Glutamatergic neuron (in vitro differentiated cells): Measurements from ENCODE around the gene COL8A1. TPM values are rescaled to one million over a fixed set of nuclear protein-coding genes. Genes with fewer than 3 reads are reported as not detected.

Experiments
- DNase-seq: peaks from one replicate; pipeline ENCODE4 v3.0.0; 2022
- H3K27ac Mint-ChIP-seq: one replicate; pipeline ENCODE4 v1.8.0; 2020; ENCODE audit warnings: mild to moderate bottlenecking, mixed read lengths, inconsistent platforms; ENCODE audit not compliant: unreplicated experiment
- H3K27me3 Mint-ChIP-seq: one replicate; pipeline ENCODE4 v1.8.0; 2020; ENCODE audit warnings: mild to moderate bottlenecking, moderate library complexity, mixed read lengths, inconsistent platforms; ENCODE audit not compliant: unreplicated experiment
- H3K36me3 Mint-ChIP-seq: one replicate; pipeline ENCODE4 v1.8.0; 2020; ENCODE audit warnings: mild to moderate bottlenecking, mixed read lengths, inconsistent platforms; ENCODE audit not compliant: unreplicated experiment
- H3K4me1 Mint-ChIP-seq: one replicate; pipeline ENCODE4 v1.8.0; 2020; ENCODE audit warnings: mild to moderate bottlenecking, low read depth, mixed read lengths, inconsistent platforms; ENCODE audit not compliant: unreplicated experiment
- H3K4me3 Mint-ChIP-seq: one replicate; pipeline ENCODE4 v1.8.0; 2020; ENCODE audit warnings: mild to moderate bottlenecking, mixed read lengths, inconsistent platforms; ENCODE audit not compliant: unreplicated experiment
- H3K9me3 Mint-ChIP-seq: one replicate; pipeline ENCODE4 v1.8.0; 2020; ENCODE audit warnings: mild to moderate bottlenecking, moderate library complexity, mixed read lengths, inconsistent platforms; ENCODE audit not compliant: unreplicated experiment
- total RNA-seq: library from RNA; stranded (reverse); fragmentation: NEBNext Ultra II Directional; extraction: Animal tissue kit (Norgen Biotek cat#: 25700); gene quantifications from one replicate; pipeline ENCODE4 v1.2.1, GENCODE V29; 2021; ENCODE audit not compliant: unreplicated experiment
- TF ChIP-seq, protein P1 (sequence below): fragments of 200-600 bp; sonication (generic); IDR thresholded peaks from one replicate; pipeline ENCODE4 v1.5.0; 2021; ENCODE audit not compliant: partially characterized antibody, unreplicated experiment

Gene COL8A1
- total RNA-seq, 1 donor from 2014 or later, result 0.25 TPM

DNA sequence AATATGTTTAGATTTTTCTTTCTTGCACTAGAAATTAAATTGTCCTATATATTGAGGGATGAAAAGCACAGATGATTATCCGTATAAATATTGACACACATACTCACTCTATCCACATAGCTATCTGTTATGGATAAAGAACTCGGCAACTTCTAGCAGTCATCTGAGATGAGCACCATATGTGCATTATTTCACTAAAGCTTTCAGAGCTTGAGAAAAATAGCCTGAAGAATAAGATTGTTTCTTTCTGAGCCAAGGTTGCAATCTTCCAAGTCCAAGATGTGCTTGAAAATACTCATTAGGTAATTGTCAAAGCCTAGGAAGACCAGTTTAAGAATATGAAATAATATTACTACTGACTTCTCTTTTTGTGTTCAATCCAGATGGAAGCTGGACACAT lies 40.5 kb downstream of the COL8A1 start:
- no peak overlapping the region for H3K27ac Mint-ChIP-seq
- H3K4me1 Mint-ChIP-seq, result no peaks in the 10 kb centered on the region
- no peaks in the 10 kb centered on the region for H3K27me3 Mint-ChIP-seq
- no peak overlapping the region for H3K4me3 Mint-ChIP-seq
- H3K36me3 Mint-ChIP-seq, result no peaks in the 10 kb centered on the region
- H3K9me3 Mint-ChIP-seq, result peaks cover 1% of the 10 kb centered on the region
- no peak for DNase-seq
- TF ChIP-seq, protein P1, sequence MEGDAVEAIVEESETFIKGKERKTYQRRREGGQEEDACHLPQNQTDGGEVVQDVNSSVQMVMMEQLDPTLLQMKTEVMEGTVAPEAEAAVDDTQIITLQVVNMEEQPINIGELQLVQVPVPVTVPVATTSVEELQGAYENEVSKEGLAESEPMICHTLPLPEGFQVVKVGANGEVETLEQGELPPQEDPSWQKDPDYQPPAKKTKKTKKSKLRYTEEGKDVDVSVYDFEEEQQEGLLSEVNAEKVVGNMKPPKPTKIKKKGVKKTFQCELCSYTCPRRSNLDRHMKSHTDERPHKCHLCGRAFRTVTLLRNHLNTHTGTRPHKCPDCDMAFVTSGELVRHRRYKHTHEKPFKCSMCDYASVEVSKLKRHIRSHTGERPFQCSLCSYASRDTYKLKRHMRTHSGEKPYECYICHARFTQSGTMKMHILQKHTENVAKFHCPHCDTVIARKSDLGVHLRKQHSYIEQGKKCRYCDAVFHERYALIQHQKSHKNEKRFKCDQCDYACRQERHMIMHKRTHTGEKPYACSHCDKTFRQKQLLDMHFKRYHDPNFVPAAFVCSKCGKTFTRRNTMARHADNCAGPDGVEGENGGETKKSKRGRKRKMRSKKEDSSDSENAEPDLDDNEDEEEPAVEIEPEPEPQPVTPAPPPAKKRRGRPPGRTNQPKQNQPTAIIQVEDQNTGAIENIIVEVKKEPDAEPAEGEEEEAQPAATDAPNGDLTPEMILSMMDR, result no peak

DNA sequence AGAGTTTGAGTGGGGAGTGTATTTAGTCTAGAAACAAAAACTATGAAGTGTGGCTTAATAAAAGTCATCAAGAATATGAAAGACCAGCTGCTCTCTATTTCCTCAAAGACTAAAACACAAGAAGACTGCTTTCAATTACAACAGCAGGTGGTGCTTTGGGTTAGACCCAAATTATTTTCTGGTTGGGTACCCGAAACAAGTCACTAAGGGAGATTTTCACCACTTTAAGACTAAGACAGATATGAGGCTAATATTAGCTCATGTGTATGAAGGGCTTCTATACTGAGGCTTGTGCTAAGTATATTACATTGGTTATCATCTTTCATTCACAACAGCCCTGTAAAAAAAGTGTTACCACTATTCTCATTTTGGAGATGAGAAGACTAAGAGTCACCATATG lies 43.1 kb downstream of the COL8A1 start:
- Mint-ChIP-seq H3K4me3 (no peak overlapping the region), H3K27ac (no peak overlapping the region), H3K4me1 (no peaks in the 10 kb centered on the region), H3K27me3 (no peaks in the 10 kb centered on the region), H3K36me3 (no peaks in the 10 kb centered on the region), H3K9me3 (peaks cover 1% of the 10 kb centered on the region)
- no peak for DNase-seq
- TF ChIP-seq, protein P1, result no peak

DNA sequence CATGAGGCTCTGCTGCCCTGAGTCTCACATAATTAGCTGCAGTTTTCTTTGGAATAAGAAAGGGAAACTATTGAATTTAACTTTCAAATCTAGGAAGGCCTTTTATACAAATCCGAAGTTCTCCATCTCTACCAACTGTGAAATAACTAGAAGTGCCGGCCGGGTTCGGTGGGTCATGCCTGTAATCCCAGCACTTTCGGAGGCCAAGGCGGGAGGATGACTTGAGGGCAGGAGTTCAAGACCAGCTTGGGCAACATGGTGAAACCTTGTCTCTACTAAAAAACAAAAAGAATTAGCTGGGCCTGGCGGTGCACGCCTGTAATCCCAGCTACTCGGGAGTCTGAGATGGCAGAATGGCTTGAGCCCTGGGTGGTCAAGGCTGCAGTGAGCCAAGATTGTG lies 43.6 kb downstream of the COL8A1 start:
- no peak overlapping the region for H3K27ac Mint-ChIP-seq
- TF ChIP-seq, protein P1, result no peak
- no peaks in the 10 kb centered on the region for H3K4me1 Mint-ChIP-seq
- no peaks in the 10 kb centered on the region for H3K36me3 Mint-ChIP-seq
- H3K4me3 Mint-ChIP-seq, result no peak overlapping the region
- no peak for DNase-seq
- no peaks in the 10 kb centered on the region for H3K27me3 Mint-ChIP-seq
- peaks cover 1% of the 10 kb centered on the region for H3K9me3 Mint-ChIP-seq

DNA sequence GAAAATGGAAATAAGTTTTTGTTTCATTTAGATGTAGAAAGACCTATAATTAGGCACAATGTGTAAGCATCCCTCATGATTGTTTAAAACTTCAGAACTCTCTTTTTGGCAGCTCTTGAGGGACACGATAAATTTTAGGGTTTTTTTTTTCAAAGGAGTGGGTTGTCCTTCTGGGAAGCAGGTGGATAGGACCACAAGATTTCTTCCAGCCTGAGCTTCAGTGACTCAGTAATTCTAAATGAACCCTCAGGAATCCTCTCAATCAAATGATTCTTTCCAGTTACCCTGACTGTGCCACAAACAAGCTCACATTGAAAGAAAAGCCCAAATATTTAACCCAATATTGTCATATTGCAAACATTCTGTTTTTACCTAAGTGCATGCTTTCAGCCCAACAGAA lies 45.1 kb downstream of the COL8A1 start:
- peaks cover 1% of the 10 kb centered on the region for H3K9me3 Mint-ChIP-seq
- no peak for DNase-seq
- TF ChIP-seq, protein P1, result no peak
- H3K27me3 Mint-ChIP-seq, result no peaks in the 10 kb centered on the region
- no peak overlapping the region for H3K27ac Mint-ChIP-seq
- no peak overlapping the region for H3K4me3 Mint-ChIP-seq
- H3K36me3 Mint-ChIP-seq, result no peaks in the 10 kb centered on the region
- H3K4me1 Mint-ChIP-seq, result no peaks in the 10 kb centered on the region

DNA sequence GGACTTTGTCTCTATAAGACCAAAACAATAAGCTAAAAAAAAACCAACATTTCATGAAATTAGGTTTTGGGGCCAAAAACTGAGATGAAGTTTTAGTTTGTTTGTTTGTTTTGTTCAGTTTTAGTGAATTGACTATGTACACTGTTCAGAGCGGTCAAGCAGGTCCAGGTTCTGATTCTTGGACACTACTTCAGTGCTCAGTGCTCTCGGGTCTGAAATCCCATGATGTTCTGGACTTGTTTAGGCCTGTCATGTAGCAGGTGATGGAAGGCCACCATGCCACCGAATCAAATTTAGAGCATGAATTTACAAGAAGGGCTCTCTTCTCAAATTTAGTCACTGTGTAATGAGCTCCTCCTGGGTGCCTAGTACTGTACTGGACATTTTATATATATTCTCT lies 45.5 kb downstream of the COL8A1 start:
- no peaks in the 10 kb centered on the region for H3K36me3 Mint-ChIP-seq
- peaks cover 1% of the 10 kb centered on the region for H3K9me3 Mint-ChIP-seq
- H3K4me3 Mint-ChIP-seq, result no peak overlapping the region
- TF ChIP-seq, protein P1, result no peak
- no peaks in the 10 kb centered on the region for H3K4me1 Mint-ChIP-seq
- no peak overlapping the region for H3K27ac Mint-ChIP-seq
- H3K27me3 Mint-ChIP-seq, result no peaks in the 10 kb centered on the region
- no peak for DNase-seq
